Activated CD4-positive, alpha-beta T cell treated with anti-CD3 and anti-CD28 coated beads for 48 hours (primary cell): ENCODE measurements around the gene VSX1.

Experiments
- DNase-seq: peaks from one replicate; pipeline ENCODE4 v3.0.0-alpha.2; 2020

The VSX1 gene

DNA sequence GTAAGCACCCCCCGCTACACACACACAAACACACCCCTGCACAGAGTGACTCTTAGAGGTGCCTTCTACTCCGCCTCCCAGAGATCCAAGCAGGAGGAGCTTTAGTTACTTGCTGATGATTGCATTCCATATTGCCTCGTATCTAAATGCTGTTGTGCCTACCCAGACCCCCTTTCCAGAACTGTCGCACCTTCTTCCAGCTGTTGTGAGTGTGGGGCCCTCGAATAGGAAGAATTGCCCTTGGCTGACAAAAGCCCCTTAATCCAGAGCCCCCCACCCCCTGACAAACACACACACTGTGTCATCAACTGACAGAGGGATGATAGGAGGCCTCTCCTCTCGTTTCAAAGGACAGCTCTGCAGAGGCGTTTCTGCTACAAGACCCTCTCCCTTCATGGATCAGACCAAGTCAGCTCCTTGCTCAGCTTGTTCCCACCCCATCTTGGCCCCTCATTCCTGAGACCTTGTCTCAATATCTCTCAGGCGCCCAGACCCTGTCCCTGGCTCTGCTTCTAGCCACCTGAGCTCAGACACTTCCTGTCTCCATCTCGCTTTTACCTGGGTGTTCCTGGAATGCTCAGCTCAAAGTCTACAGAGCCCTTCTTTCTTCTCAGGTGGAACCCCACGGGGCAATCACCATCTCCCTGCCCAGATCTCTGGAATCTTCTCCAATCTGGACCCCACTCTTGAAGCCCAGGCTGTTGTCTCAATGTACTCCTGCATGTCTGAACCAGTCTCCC lies 4.0 kb upstream of the VSX1 start:
- no peak for DNase-seq

GRCh38 chr20:25084626-25085187 lies 2.8 kb upstream of the VSX1 start:
- DNase-seq = no peak

GRCh38 chr20:25083773-25084625 lies 2.1 kb upstream of the VSX1 start:
- DNase-seq = peak; percentile 20

DNA sequence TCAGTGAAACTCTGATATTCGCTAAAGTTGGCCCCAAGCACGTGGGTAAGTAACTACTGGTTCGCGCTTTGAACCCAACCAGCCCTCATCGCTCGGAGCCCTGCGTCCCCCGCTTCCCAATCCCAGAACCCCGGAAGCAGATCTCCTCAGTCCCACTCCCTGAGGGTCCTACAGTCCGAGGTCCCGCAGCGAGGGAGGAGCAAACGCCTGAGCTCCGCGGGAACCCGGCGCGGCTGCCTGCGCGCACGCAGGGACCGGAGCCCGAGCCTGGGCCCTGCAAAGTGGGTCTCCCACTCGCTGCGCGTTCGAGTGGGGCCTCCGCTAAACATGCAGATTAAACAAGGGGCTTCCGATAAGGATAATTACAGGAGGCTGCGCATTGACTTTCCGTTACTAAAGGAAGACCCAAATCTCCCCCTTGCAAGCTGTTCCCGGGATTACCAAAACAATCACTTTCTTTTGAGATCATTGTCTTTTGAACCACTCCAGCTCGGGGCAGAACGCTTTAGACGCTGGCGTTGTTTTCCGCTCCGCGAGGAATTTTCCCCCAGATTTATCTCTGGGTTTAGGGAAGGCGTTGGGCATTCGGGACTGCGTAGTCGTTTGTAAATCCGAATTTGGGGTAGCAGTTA lies 1.3 kb upstream of the VSX1 start:
- DNase-seq = no peak

DNA sequence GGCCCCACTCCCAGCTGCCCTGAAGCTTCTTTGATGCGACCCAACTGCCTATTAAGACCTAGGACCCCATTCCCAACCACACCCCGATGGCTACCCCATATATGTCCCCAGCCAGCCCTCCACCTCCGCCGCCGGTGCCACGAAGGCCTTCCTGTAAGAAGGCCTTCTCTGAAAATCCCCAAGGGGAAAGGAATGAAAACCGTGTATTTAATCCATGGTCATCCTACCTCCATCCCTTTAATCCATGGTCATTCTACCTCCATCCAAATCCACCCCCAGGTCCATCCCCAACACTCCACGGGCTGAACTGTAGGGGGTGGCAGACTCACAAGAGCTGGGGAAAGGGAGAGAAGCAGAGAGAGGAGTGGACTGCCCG lies 545 bp upstream of the VSX1 start:
- peak; percentile 14 for DNase-seq

- DNase-seq = peak; percentile 69
Observed at GRCh38 chr20:25081065-25081729, 744 bp downstream of the VSX1 start.

- DNase-seq = no peak
Observed at GRCh38 chr20:25079171-25079570, 2.8 kb downstream of the VSX1 start.

DNA sequence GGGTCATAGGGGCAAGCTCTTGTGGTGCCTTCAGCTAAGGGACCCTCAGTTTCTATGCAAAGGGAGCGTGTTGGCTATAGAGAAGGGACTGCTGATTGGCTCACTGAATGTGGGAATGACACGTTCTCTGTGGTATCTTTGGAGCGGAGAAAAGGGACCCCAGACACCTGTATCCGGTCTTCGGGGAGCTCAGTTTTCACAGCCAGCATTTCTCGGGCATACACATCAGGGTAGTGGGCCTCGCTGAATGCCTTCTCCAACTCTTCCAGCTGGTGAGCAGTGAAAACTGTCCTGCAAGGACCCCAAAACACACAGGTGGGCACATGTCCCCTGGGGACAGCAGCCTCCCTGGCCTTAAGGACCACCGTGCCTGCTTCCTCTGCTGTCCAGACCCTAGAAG lies 3.3 kb downstream of the VSX1 start:
- DNase-seq = no peak

- DNase-seq = peak; percentile 13
Observed at GRCh38 chr20:25077610-25078169, 4.3 kb downstream of the VSX1 start.

DNA sequence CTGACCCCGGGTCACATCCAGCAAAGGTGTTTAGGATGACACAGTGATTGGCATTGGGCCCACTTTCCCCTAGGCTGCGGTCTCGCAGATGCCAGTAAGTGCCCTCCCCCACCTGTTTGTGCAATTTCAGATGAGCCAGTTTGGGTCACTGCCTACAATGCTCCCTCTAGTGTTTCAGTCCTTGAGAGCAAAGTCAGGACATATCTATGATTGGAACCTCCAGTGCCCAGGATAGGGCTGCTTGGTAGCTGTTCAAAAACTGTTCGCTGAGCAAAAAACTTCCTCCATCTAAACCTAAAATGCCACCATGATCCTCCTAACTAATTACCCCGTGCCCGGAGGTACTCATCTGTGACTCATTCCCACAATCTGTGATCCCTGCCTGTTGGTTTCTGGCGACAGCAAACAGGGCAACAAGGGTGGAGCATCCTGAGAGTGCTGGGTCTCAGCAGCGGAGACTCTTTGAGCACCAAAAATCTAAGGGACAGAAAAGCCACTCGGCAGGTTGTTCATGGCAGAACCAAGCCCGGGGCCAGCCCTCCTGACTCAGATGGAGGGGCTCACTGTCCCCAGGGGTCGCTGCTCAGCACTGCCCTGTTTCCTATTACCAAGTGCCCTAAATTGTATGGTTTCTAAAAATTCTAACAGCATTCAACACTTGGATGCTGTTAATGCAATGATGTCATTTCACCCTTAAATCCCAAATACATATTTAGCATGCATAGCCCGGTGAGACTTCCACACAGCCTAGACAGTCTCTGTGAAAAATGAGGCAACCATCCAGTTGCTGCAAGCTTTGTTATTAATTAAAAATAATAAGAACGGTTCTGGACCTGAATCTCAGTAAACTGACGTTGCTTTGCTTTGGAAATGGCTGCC lies 5.0 kb downstream of the VSX1 start:
- DNase-seq = peak; percentile 45

- no peak for DNase-seq
Observed at GRCh38 chr20:25076201-25076600, 5.7 kb downstream of the VSX1 start.

GRCh38 chr20:25073544-25073943 lies 8.4 kb downstream of the VSX1 start:
- DNase-seq = no peak

GRCh38 chr20:25072226-25072811 lies 9.6 kb downstream of the VSX1 start:
- DNase-seq = no peak

- DNase-seq = no peak
Observed at GRCh38 chr20:25071734-25072133, 10.2 kb downstream of the VSX1 start.

- DNase-seq = no peak
Observed at GRCh38 chr20:25070821-25071473, 11.0 kb downstream of the VSX1 start.

GRCh38 chr20:25067102-25067987 lies 14.6 kb downstream of the VSX1 start:
- DNase-seq = no peak

DNA sequence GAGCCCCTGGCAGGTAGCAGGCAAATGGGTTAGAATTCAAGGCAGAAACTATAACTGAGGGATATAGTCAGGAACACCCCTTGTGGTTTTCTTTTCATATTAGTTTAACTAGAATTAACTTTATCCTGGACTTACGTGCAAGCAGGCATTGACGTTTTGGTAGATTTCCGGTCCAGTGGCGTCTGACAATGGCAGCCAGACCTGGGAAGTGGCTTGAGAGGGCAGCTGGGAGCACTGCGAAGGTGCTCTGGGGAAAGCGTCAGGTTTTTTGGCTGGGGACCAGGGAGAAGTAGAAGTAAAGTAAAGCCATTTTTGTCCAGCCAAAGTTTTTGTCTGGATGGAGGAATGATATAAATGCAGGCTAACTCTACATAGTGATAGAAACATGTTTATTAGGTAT lies 15.6 kb downstream of the VSX1 start:
- no peak for DNase-seq

DNA sequence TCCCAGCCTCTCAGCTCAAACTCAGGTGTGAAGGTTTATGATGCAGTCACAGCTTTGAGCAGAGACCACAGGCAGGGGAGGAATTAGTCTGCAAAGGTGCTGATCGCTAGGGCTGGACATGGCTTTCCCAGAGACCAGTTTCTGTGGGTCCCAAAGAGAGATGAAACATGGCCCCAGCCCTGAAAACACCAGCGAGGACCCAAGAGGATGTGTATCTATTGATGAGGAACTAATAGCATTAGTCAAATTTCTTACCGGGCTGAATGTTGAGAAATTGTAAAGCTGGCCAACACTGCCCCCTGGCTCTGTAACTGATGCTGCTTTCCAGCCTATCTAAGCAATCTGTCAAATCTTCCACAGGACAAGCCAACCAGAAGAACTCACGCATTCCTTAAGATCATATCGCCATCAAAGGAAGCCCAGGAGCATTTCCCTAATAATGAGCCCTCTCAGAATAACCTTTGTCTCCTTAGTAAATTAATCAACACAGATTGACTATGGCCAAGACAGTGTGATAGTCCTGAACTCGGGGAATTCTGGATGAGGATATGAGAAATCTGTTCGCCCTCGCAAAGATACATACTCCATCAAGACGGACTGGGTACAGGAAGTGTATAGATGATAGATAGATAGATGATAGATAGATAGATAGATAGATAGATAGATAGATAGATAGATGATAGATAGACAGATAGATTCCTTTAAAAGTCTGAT lies 16.2 kb downstream of the VSX1 start:
- DNase-seq = peak; percentile 61
